ENCODE measurements around the gene CSNK2B. TPM values are rescaled to one million over a fixed set of nuclear protein-coding genes. Genes with fewer than 3 reads are reported as not detected.

Gene CSNK2B
- total and polyA plus RNA-seq, 9 of the 15 experiments (the other 6 are each of a cell fraction or from before 2014, with no cell fraction given) = 120 to 1,126 (median 529) TPM

DNA sequence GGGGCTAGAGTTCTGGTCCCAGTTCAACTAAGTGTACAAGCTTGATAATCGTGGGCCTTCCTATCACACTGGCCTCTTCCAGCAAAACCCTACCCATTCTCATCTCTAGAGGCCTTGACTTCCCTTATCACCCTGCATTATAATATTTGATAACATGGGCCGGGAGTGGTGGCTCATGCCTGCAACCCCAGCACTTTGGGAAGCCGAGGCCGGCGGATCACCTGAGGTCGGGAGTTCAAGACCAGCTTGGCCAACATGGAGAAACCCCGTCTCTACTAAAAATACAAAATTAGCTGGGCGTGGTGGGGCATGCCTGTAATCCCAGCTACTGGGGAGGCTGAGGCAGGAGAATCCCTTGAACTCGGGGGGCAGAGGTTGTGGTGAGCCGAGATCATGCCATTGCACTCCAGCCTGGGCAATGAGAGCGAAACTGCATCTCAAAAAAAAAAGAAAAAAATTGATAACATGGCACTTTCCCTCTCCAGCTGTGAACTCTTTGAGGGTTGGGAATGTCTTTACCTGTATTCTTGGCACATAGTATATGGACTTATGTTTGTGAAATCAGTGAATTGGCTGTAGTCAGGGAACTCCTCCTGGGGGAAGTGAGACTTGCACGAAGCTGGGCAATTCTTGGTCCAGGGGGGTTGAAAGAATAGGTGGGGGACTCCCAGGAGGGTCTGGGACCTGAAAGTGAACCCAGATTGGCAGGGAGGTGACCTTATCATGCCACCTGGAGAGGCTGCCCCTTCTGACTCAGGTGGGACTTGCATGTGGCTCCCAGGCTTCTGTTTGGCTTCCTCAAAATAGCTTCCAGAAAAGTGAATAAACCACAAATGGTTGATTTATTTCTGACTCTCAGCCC is 4.4 kb upstream of the CSNK2B start:
- ChIA-PET POLR2A (interaction anchor here (0.6 to 9.8 kb wide), 41 partner anchors 8 to 1311 kb away, joined by 3 to 267 read pairs (median 5); partner anchors contain the start of genes ABHD16A, APOM, BAG6 and CLIC1), CTCF (ENCODE audit: low intra/inter-chr PET ratio) (interaction anchor here (0.9 kb wide), 1 partner anchor 28 kb away, joined by 3 read pairs; no protein-coding TSS in a partner anchor)
- Histone ChIP-seq H3K4me2 (ENCODE audit: insufficient read depth, low read length) (peak overlapping the region; percentile 98), H3K4me1 (replicated peaks in 1 of 2; ENCODE audit: control insufficient read depth in 2 of 2, insufficient read depth in 2 of 2, low read length in 2 of 2) (peaks cover 47 to 65% of the 10 kb centered on the region in 2 experiments), H3K9me1 (ENCODE audit: control insufficient read depth, insufficient read depth, low read length) (no peaks in the 10 kb centered on the region), H3K4me3 (peak overlapping the region; percentile 52), H3K36me3 (ENCODE audit: control insufficient read depth, insufficient read depth, low read length) (peaks cover 52% of the 10 kb centered on the region), H3K79me2 (ENCODE audit: control insufficient read depth, insufficient read depth, low read length) (peaks cover 86% of the 10 kb centered on the region), H3K9me3 (replicated peaks; ENCODE audit: control insufficient read depth, insufficient read depth, low read depth, low read length) (no peaks in the 10 kb centered on the region), H4K20me1 (replicated peaks; ENCODE audit: control insufficient read depth, insufficient read depth, low read length) (peaks cover 8% of the 10 kb centered on the region; the same call in 1 of the 2 replicates), H3K27me3 (ENCODE audit: control insufficient read depth in 2 of 2, insufficient read depth in 2 of 2, low read length in 2 of 2) (no peaks in the 10 kb centered on the region), H3K9ac (ENCODE audit: insufficient read depth in 1 of 2, low read depth in 2 of 2, low read length in 2 of 2) (peak overlapping the region; percentile 80 to 93), H2AFZ (ENCODE audit: low read depth, low read length) (peak overlapping the region; percentile 14), H3K27ac (ENCODE audit: extremely low read depth, low read depth, low read length) (peak overlapping the region; percentile 80)
- DNase-seq (ENCODE audit: extremely low read depth in 1 of 4, low spot score in 3 of 4) (no peak), ATAC-seq (no peak), FAIRE-seq (no peak)
- no TSS peak for BruUV-seq (replicated peaks)
- 46% methylated on average over 12 of the region's 12 CpGs for WGBS (ENCODE audit: insufficient coverage, low coverage, missing lambda C conversion rate)
- in situ Hi-C loops (cut with MboI) = loop anchor here (5.0 kb wide), 2 partner anchors 114 to 201 kb away; partner anchors contain the start of genes ATP6V1G2, NEU1 and NFKBIL1
- intact Hi-C loops (cut with micrococcal nuclease) = loop anchor here (10.0 kb wide), 1 partner anchor 513 kb away; the partner anchor contains the start of genes AGPAT1 and RNF5
- no peak for TF ChIP-seq LARP7 (IDR thresholded peaks at IDR 0.05)
- TF ChIP-seq, protein P1, sequence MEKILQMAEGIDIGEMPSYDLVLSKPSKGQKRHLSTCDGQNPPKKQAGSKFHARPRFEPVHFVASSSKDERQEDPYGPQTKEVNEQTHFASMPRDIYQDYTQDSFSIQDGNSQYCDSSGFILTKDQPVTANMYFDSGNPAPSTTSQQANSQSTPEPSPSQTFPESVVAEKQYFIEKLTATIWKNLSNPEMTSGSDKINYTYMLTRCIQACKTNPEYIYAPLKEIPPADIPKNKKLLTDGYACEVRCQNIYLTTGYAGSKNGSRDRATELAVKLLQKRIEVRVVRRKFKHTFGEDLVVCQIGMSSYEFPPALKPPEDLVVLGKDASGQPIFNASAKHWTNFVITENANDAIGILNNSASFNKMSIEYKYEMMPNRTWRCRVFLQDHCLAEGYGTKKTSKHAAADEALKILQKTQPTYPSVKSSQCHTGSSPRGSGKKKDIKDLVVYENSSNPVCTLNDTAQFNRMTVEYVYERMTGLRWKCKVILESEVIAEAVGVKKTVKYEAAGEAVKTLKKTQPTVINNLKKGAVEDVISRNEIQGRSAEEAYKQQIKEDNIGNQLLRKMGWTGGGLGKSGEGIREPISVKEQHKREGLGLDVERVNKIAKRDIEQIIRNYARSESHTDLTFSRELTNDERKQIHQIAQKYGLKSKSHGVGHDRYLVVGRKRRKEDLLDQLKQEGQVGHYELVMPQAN (IDR thresholded peaks at IDR 0.05; ENCODE audit: borderline replicate concordance) = no peak
- no peak for TF ChIP-seq DNMT1 (IDR thresholded peaks at IDR 0.05)
- 0 out of 2 replicates have a peak, but pooled peaks have one; percentile 49 for TF ChIP-seq TSC22D4 (tag; IDR thresholded peaks at IDR 0.05)
- TF ChIP-seq KAT7 (CRISPR knock-in tag; IDR thresholded peaks at IDR 0.05; ENCODE audit: borderline replicate concordance) = no peak
- TF ChIP-seq EP300 (IDR thresholded peaks at IDR 0.05; ENCODE audit: low read length) = no peak
- no peak for TF ChIP-seq PURB (CRISPR knock-in tag; IDR thresholded peaks at IDR 0.05; ENCODE audit: low read depth)
- peak; percentile 4; the same call in 1 of the 2 replicates for TF ChIP-seq SUPT5H (IDR thresholded peaks at IDR 0.05)
- peak; percentile 84 for TF ChIP-seq ZNF316 (IDR thresholded peaks at IDR 0.05)
- TF ChIP-seq, protein P2, sequence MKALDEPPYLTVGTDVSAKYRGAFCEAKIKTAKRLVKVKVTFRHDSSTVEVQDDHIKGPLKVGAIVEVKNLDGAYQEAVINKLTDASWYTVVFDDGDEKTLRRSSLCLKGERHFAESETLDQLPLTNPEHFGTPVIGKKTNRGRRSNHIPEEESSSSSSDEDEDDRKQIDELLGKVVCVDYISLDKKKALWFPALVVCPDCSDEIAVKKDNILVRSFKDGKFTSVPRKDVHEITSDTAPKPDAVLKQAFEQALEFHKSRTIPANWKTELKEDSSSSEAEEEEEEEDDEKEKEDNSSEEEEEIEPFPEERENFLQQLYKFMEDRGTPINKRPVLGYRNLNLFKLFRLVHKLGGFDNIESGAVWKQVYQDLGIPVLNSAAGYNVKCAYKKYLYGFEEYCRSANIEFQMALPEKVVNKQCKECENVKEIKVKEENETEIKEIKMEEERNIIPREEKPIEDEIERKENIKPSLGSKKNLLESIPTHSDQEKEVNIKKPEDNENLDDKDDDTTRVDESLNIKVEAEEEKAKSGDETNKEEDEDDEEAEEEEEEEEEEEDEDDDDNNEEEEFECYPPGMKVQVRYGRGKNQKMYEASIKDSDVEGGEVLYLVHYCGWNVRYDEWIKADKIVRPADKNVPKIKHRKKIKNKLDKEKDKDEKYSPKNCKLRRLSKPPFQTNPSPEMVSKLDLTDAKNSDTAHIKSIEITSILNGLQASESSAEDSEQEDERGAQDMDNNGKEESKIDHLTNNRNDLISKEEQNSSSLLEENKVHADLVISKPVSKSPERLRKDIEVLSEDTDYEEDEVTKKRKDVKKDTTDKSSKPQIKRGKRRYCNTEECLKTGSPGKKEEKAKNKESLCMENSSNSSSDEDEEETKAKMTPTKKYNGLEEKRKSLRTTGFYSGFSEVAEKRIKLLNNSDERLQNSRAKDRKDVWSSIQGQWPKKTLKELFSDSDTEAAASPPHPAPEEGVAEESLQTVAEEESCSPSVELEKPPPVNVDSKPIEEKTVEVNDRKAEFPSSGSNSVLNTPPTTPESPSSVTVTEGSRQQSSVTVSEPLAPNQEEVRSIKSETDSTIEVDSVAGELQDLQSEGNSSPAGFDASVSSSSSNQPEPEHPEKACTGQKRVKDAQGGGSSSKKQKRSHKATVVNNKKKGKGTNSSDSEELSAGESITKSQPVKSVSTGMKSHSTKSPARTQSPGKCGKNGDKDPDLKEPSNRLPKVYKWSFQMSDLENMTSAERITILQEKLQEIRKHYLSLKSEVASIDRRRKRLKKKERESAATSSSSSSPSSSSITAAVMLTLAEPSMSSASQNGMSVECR (CRISPR knock-in tag; IDR thresholded peaks at IDR 0.05) = peak; percentile 21; the same call in 1 of the 2 replicates
- no peak for TF ChIP-seq FOXJ2 (tag; IDR thresholded peaks at IDR 0.05)
- TF ChIP-seq PHF8 (IDR thresholded peaks at IDR 0.05; ENCODE audit: borderline replicate concordance, low read length) = no peak
- TF ChIP-seq CEBPB (tag; IDR thresholded peaks at IDR 0.05) = peak; percentile 17; the same call in 1 of the 2 replicates
- TF ChIP-seq ZNF232 (CRISPR knock-in tag; IDR thresholded peaks at IDR 0.05) = 0 out of 2 replicates have a peak, but pooled peaks have one; percentile 46
- no peak for TF ChIP-seq ZNF282 (CRISPR knock-in tag; IDR thresholded peaks at IDR 0.05)
- no peak for TF ChIP-seq CBFB (CRISPR knock-in tag; IDR thresholded peaks at IDR 0.05)
- TF ChIP-seq NCOA6 (IDR thresholded peaks at IDR 0.05) = no peak
